ENCODE results near the gene KIAA0930.

The KIAA0930 gene

GRCh38 chr22:45221201-45221600 is 19.5 kb downstream of the KIAA0930 start:
- DNase-seq (ENCODE audit: insufficient read length) (no peak), FAIRE-seq (no peak)
- TF ChIP-seq POLR2A (IDR thresholded peaks at IDR 0.05; ENCODE audit: low read depth, low read length): no peak

- no peak for DNase-seq (ENCODE audit: insufficient read length)
- TF ChIP-seq POLR2A (IDR thresholded peaks at IDR 0.05; ENCODE audit: low read depth, low read length) (no peak), TAF1 (IDR thresholded peaks at IDR 0.05; ENCODE audit: borderline replicate concordance, low read depth, low read length) (no peak), POLR2AphosphoS5 (IDR thresholded peaks at IDR 0.05; ENCODE audit: low read depth, low read length) (no peak)
Measured at GRCh38 chr22:45218976-45219375, 21.7 kb downstream of the KIAA0930 start.

GRCh38 chr22:45217806-45218205 is 22.9 kb downstream of the KIAA0930 start:
- DNase-seq (ENCODE audit: insufficient read length): no peak
- FAIRE-seq: no peak
- TF ChIP-seq POLR2A (IDR thresholded peaks at IDR 0.05; ENCODE audit: low read depth, low read length): no peak
- no peak for TF ChIP-seq POLR2AphosphoS5 (IDR thresholded peaks at IDR 0.05; ENCODE audit: low read depth, low read length)
- TF ChIP-seq TAF1 (IDR thresholded peaks at IDR 0.05; ENCODE audit: borderline replicate concordance, low read depth, low read length): no peak

More at GRCh38 chr22:45218976-45219375, 21.7 kb downstream of the KIAA0930 start:
- peak; percentile 97 for FAIRE-seq

- DNase-seq (ENCODE audit: insufficient read length) (no peak), FAIRE-seq (no peak)
- TF ChIP-seq POLR2AphosphoS5 (IDR thresholded peaks at IDR 0.05; ENCODE audit: low read depth, low read length): no peak
- no peak for TF ChIP-seq TAF1 (IDR thresholded peaks at IDR 0.05; ENCODE audit: borderline replicate concordance, low read depth, low read length)
Measured at GRCh38 chr22:45217345-45217744, 23.3 kb downstream of the KIAA0930 start.

- FAIRE-seq (peak; percentile 9), DNase-seq (ENCODE audit: insufficient read length) (no peak)
- no peak for TF ChIP-seq POLR2A (IDR thresholded peaks at IDR 0.05; ENCODE audit: low read depth, low read length)
Measured at GRCh38 chr22:45216133-45217003, 24.3 kb downstream of the KIAA0930 start.

GRCh38 chr22:45212992-45213751 is 27.5 kb downstream of the KIAA0930 start:
- DNase-seq (ENCODE audit: insufficient read length) (no peak), FAIRE-seq (no peak)
- no peak for TF ChIP-seq POLR2A (IDR thresholded peaks at IDR 0.05; ENCODE audit: low read depth, low read length)
- TF ChIP-seq TAF1 (IDR thresholded peaks at IDR 0.05; ENCODE audit: borderline replicate concordance, low read depth, low read length): no peak
- TF ChIP-seq POLR2AphosphoS5 (IDR thresholded peaks at IDR 0.05; ENCODE audit: low read depth, low read length): no peak

GRCh38 chr22:45212306-45212709 is 28.4 kb downstream of the KIAA0930 start:
- FAIRE-seq: no peak
- TF ChIP-seq POLR2AphosphoS5 (IDR thresholded peaks at IDR 0.05; ENCODE audit: low read depth, low read length) (no peak), POLR2A (IDR thresholded peaks at IDR 0.05; ENCODE audit: low read depth, low read length) (no peak), TAF1 (IDR thresholded peaks at IDR 0.05; ENCODE audit: borderline replicate concordance, low read depth, low read length) (no peak)

GRCh38 chr22:45211848-45212247 is 28.8 kb downstream of the KIAA0930 start:
- TF ChIP-seq POLR2A (IDR thresholded peaks at IDR 0.05; ENCODE audit: low read depth, low read length) (no peak), TAF1 (IDR thresholded peaks at IDR 0.05; ENCODE audit: borderline replicate concordance, low read depth, low read length) (no peak)
- DNase-seq (ENCODE audit: insufficient read length) (no peak), FAIRE-seq (no peak)

More at GRCh38 chr22:45212306-45212709, 28.4 kb downstream of the KIAA0930 start:
- DNase-seq (ENCODE audit: insufficient read length): no peak

GRCh38 chr22:45211435-45211834 is 29.3 kb downstream of the KIAA0930 start:
- FAIRE-seq (no peak), DNase-seq (ENCODE audit: insufficient read length) (no peak)
- TF ChIP-seq TAF1 (IDR thresholded peaks at IDR 0.05; ENCODE audit: borderline replicate concordance, low read depth, low read length): no peak
- no peak for TF ChIP-seq POLR2AphosphoS5 (IDR thresholded peaks at IDR 0.05; ENCODE audit: low read depth, low read length)
- no peak for TF ChIP-seq POLR2A (IDR thresholded peaks at IDR 0.05; ENCODE audit: low read depth, low read length)

- DNase-seq (ENCODE audit: insufficient read length): no peak
- FAIRE-seq: no peak
Measured at GRCh38 chr22:45210991-45211390, 29.7 kb downstream of the KIAA0930 start.

GRCh38 chr22:45210577-45210976 is 30.1 kb downstream of the KIAA0930 start:
- DNase-seq (ENCODE audit: insufficient read length) (no peak), FAIRE-seq (no peak)
- no peak for TF ChIP-seq POLR2AphosphoS5 (IDR thresholded peaks at IDR 0.05; ENCODE audit: low read depth, low read length)
- TF ChIP-seq POLR2A (IDR thresholded peaks at IDR 0.05; ENCODE audit: low read depth, low read length): no peak
- TF ChIP-seq TAF1 (IDR thresholded peaks at IDR 0.05; ENCODE audit: borderline replicate concordance, low read depth, low read length): no peak

More at GRCh38 chr22:45210991-45211390, 29.7 kb downstream of the KIAA0930 start:
- TF ChIP-seq POLR2AphosphoS5 (IDR thresholded peaks at IDR 0.05; ENCODE audit: low read depth, low read length) (no peak), TAF1 (IDR thresholded peaks at IDR 0.05; ENCODE audit: borderline replicate concordance, low read depth, low read length) (no peak), POLR2A (IDR thresholded peaks at IDR 0.05; ENCODE audit: low read depth, low read length) (no peak)

- TF ChIP-seq POLR2AphosphoS5 (IDR thresholded peaks at IDR 0.05; ENCODE audit: low read depth, low read length) (no peak), TAF1 (IDR thresholded peaks at IDR 0.05; ENCODE audit: borderline replicate concordance, low read depth, low read length) (no peak), POLR2A (IDR thresholded peaks at IDR 0.05; ENCODE audit: low read depth, low read length) (no peak)
- FAIRE-seq: no peak
Measured at GRCh38 chr22:45210174-45210573, 30.5 kb downstream of the KIAA0930 start.

More at GRCh38 chr22:45210174-45210573, 30.5 kb downstream of the KIAA0930 start:
- no peak for DNase-seq (ENCODE audit: insufficient read length)

Data from GM12892 (cell line).